K562 (cell line): ENCODE measurements around the gene TLL1. TPM values are rescaled to one million over a fixed set of nuclear protein-coding genes. Genes with fewer than 3 reads are reported as not detected.

Experiments
- ATAC-seq: fragments of 200-7000 bp; cut with Tn5 transposase; 3 replicates; pipeline ENCODE4 v1.9.1; 2020; ENCODE audit warnings: moderate library complexity
- BruUV-seq: library from RNA; stranded (reverse); fragments of 400-500 nt; replicated peaks from 2 replicates; lab custom pipeline; 2021; lab: Mats Ljungman, UMichigan
- CTCF ChIA-PET: fragments of 300-600 bp; formaldehyde crosslinking; extraction: SDS; loops from one replicate; lab custom pipeline; 2021; ENCODE audit warnings: low intra/inter-chr PET ratio; lab: Yijun Ruan, JAX
- POLR2A ChIA-PET: fragments of 300-600, 350-650 bp; sonication (Branson Sonifier 250); formaldehyde crosslinking; extraction: SDS; loops from one replicate; lab custom pipeline; 2021; ENCODE audit warnings: antibody characterized with exemption, inconsistent platforms; lab: Yijun Ruan, JAX
- DNase-seq, 4 experiments: peaks; one replicate each; pipeline versions ENCODE4 v3.0.0 to v3.0.0-alpha.2; 2011 to 2018; ENCODE audit warnings: low spot score in 3 of 4, mixed read lengths in 3 of 4; ENCODE audit errors: extremely low read depth in 1 of 4
- FAIRE-seq: peaks from 2 replicates; lab custom pipeline; 2011; peaks lifted over from hg19 to GRCh38; lab: Jason Lieb, UNC
- H2AFZ ChIP-seq: 2 replicates; pipeline ENCODE4 v1.6.0; 2011; ENCODE audit warnings: low read depth, low read length, control low read depth, inconsistent platforms
- H3K27ac ChIP-seq: fragments of 200-600 bp; 3 replicates; pipeline ENCODE4 v1.8.0; 2011; ENCODE audit warnings: low read depth, mild to moderate bottlenecking, control low read depth, inconsistent platforms, low read length, moderate library complexity, mixed read lengths; ENCODE audit errors: extremely low read depth
- H3K27me3 ChIP-seq, 2 experiments: fragments of 300-600 bp in 1 of 2; 2 replicates in 1 of 2; 3 replicates in 1 of 2; pipeline versions ENCODE4 v1.6.0 to v1.8.0; 2011; ENCODE audit warnings: inconsistent platforms in 2 of 2, low read length in 2 of 2, mild to moderate bottlenecking in 1 of 2, mixed read lengths in 1 of 2, moderate library complexity in 1 of 2; ENCODE audit not compliant: control insufficient read depth in 2 of 2, insufficient read depth in 2 of 2
- H3K36me3 ChIP-seq: fragments of 300-600 bp; 3 replicates; pipeline ENCODE4 v1.8.0; 2011; ENCODE audit warnings: mild to moderate bottlenecking, low read length, inconsistent platforms; ENCODE audit not compliant: control insufficient read depth, insufficient read depth
- H3K4me1 ChIP-seq, 2 experiments: fragments of 200-600 bp in 1 of 2; replicated peaks in 1 of 2; 2 replicates in 1 of 2; 3 replicates in 1 of 2; pipeline versions ENCODE4 v1.5.1 to v1.8.0; 2011; ENCODE audit warnings: inconsistent platforms in 2 of 2, low read length in 2 of 2, mild to moderate bottlenecking in 1 of 2, mixed read lengths in 1 of 2, moderate library complexity in 1 of 2; ENCODE audit not compliant: control insufficient read depth in 2 of 2, insufficient read depth in 2 of 2
- H3K4me2 ChIP-seq: 2 replicates; pipeline ENCODE4 v1.6.1; 2011; ENCODE audit warnings: low read length, control low read depth, inconsistent platforms, mixed read lengths; ENCODE audit not compliant: insufficient read depth
- H3K4me3 ChIP-seq: fragments of 200-600 bp; sonication (generic), shearing (Covaris generic); 2 replicates; pipeline ENCODE4 v1.5.1; 2016; ENCODE audit warnings: control low read depth, inconsistent platforms
- H3K79me2 ChIP-seq: fragments of 200-600 bp; 3 replicates; pipeline ENCODE4 v1.8.0; 2011; ENCODE audit warnings: low read length, inconsistent platforms; ENCODE audit not compliant: control insufficient read depth, insufficient read depth
- H3K9ac ChIP-seq, 2 experiments: 2 replicates each; pipeline versions ENCODE4 v1.6.0 to v1.6.1; 2011; ENCODE audit warnings: low read depth in 2 of 2, low read length in 2 of 2, control low read depth in 1 of 2, inconsistent platforms in 1 of 2, mild to moderate bottlenecking in 1 of 2, mixed read lengths in 1 of 2; ENCODE audit not compliant: insufficient read depth in 1 of 2
- H3K9me1 ChIP-seq: one replicate; pipeline ENCODE4 v1.6.0; 2011; ENCODE audit warnings: inconsistent platforms, mild to moderate bottlenecking, low read length, moderate library complexity; ENCODE audit not compliant: control insufficient read depth, insufficient read depth
- H3K9me3 ChIP-seq: replicated peaks from 2 replicates; pipeline ENCODE4 v1.5.1; 2011; ENCODE audit warnings: low read depth, low read length, inconsistent platforms; ENCODE audit not compliant: control insufficient read depth, insufficient read depth
- H4K20me1 ChIP-seq: replicated peaks from 2 replicates; pipeline ENCODE4 v1.6.1; 2011; ENCODE audit warnings: low read length, inconsistent platforms, mixed read lengths; ENCODE audit not compliant: control insufficient read depth, insufficient read depth
- BHLHE40 ChIP-seq: IDR thresholded peaks from 2 replicates; pipeline ENCODE4 v1.6.1; 2011; ENCODE audit warnings: low read length, improper control_type of control experiment
- CTBP1 ChIP-seq: fragments of 450-650 bp; IDR thresholded peaks from 2 replicates; pipeline ENCODE4 v1.6.1; 2016; ENCODE audit warnings: borderline replicate concordance
- ELF1 ChIP-seq: fragments of 200-800 bp; sonication (Bioruptor generic); IDR thresholded peaks from 2 replicates; pipeline ENCODE4 v1.6.1; 2016; ENCODE audit warnings: missing genetic modification characterization, missing compliant biosample characterization
- ETV5 ChIP-seq: sonication (generic); formaldehyde crosslinking; IDR thresholded peaks from 2 replicates; pipeline ENCODE4 v1.4.0; 2020; ENCODE audit warnings: low read depth, mild to moderate bottlenecking, missing genetic modification reagents
- GABPB1 ChIP-seq: sonication (generic); formaldehyde crosslinking; IDR thresholded peaks from 2 replicates; pipeline ENCODE4 v1.8.0; 2022; ENCODE audit warnings: mild to moderate bottlenecking, missing genetic modification reagents
- MBD2 ChIP-seq: sonication (generic); IDR thresholded peaks from 2 replicates; pipeline ENCODE4 v1.6.1; 2016; ENCODE audit warnings: low read depth, borderline replicate concordance
- NR2C1 ChIP-seq, 2 experiments: fragments of 450-650 bp; IDR thresholded peaks; 2 replicates each; pipeline ENCODE4 v1.6.1; 2017; ENCODE audit warnings: mild to moderate bottlenecking in 2 of 2, antibody characterized with exemption in 1 of 2, inconsistent platforms in 1 of 2, missing compliant biosample characterization in 1 of 2, missing genetic modification characterization in 1 of 2
- SIRT6 ChIP-seq: IDR thresholded peaks from one replicate; pipeline ENCODE4 v1.6.1; 2012; ENCODE audit warnings: low read depth, mild to moderate bottlenecking, control low read depth, inconsistent platforms, low read length, moderate library complexity
- TAF9B ChIP-seq: fragments of 450-650 bp; IDR thresholded peaks from 2 replicates; pipeline ENCODE4 v1.6.1; 2018; ENCODE audit warnings: mild to moderate bottlenecking; ENCODE audit not compliant: partially characterized antibody
- ZFP30 ChIP-seq: fragments of 250-450 bp; sonication (Bioruptor Pico); IDR thresholded peaks from 2 replicates; pipeline ENCODE4 v1.8.0; 2022; ENCODE audit warnings: moderate library complexity, mild to moderate bottlenecking, inconsistent platforms, borderline replicate concordance
- ZNF695 ChIP-seq: fragments of 450-650 bp; formaldehyde crosslinking; IDR thresholded peaks from 2 replicates; pipeline ENCODE4 v1.4.0; 2020; ENCODE audit warnings: mild to moderate bottlenecking, moderate library complexity
- in situ Hi-C: fragments of 300-500 bp; cut with MboI; formaldehyde crosslinking; loops from 4 replicates; pipeline ENCODE4 v1.15.0; 2018; ENCODE audit warnings: inconsistent platforms, mixed read lengths
- intact Hi-C: fragments of 100-400 bp; cut with micrococcal nuclease; formaldehyde crosslinking; loops from 2 replicates; pipeline ENCODE4 v1.14.2; 2022
- polyA plus RNA-seq, 8 experiments: library from polyadenylated mRNA; depleted of rRNA in 4 of 8; stranded (reverse) in 5 of 8; unstranded in 3 of 8; fragments of >200 nt; fragmentation: Nextera tagmentation in 2 of 8; fragmentation: Illumina TruSeq in 1 of 8; extraction: Ambion mirVana in 2 of 8; extraction: Trizol in 1 of 8; gene quantifications; 2 replicates each; pipeline versions ENCODE4 v1.2.1 to v1.2.3, GENCODE V29; 2011 to 2014; ENCODE audit warnings: inconsistent platforms in 1 of 8, missing spikeins in 1 of 8
- total RNA-seq, 7 experiments: library from RNA; depleted of rRNA in 6 of 7; stranded (reverse); fragments of >200 nt in 6 of 7; fragmentation: Illumina TruSeq in 2 of 7; extraction: Trizol in 2 of 7; gene quantifications; 2 replicates each; pipeline versions ENCODE4 v1.2.1 to v1.2.3, GENCODE V29; 2011 to 2021; ENCODE audit warnings: low replicate concordance in 1 of 7
- TF ChIP-seq, protein P1 (sequence below): fragments of 200-600 bp; sonication (generic); IDR thresholded peaks from one replicate; pipeline ENCODE4 v1.6.1; 2012; ENCODE audit warnings: mild to moderate bottlenecking, low read depth, low read length, inconsistent platforms
- TF ChIP-seq, protein P2 (sequence below): sonication (generic); formaldehyde crosslinking; IDR thresholded peaks from 2 replicates; pipeline ENCODE4 v1.8.0; 2022; ENCODE audit warnings: mild to moderate bottlenecking, missing genetic modification reagents

The TLL1 gene
- total and polyA plus RNA-seq, 9 of the 15 experiments (the other 6 are each of a cell fraction or from before 2014, with no cell fraction given): not detected

DNA sequence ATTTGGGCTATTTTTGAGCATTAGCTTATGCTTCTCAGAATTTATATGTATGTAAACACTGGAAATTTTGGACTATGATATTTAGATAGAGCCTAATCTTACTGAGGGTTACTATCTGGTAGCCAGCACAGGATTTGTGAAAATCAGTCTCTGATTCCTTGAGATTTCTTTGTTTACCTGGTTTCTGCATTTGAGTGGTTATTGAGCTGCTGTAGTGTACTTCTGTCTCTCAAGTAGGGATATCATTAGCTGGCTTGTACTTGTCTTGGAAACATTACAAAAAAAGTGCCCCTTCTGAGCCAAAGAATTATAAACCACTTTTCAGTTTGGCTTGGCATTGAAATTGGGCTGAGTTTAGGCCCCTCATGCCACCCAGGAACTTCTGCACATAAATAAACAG is 49.7 kb downstream of the TLL1 start:
- POLR2A ChIA-PET: no interaction called here
- Histone ChIP-seq H2AFZ (no peak overlapping the region), H4K20me1 (no peaks in the 10 kb centered on the region), H3K9me3 (no peaks in the 10 kb centered on the region), H3K36me3 (no peaks in the 10 kb centered on the region), H3K79me2 (no peaks in the 10 kb centered on the region), H3K4me2 (no peak overlapping the region), H3K9me1 (no peaks in the 10 kb centered on the region), H3K27ac (no peak overlapping the region), H3K4me1 (no peaks in the 10 kb centered on the region), H3K9ac (no peak overlapping the region), H3K27me3 (no peaks in the 10 kb centered on the region), H3K4me3 (no peak overlapping the region)
- in situ Hi-C loops: no loop called here
- DNase-seq (no peak), FAIRE-seq (no peak), ATAC-seq (no peak)
- intact Hi-C loops: no loop called here
- CTCF ChIA-PET: no interaction called here
- BruUV-seq: no TSS peak
- TF ChIP-seq CTBP1 (no peak), BHLHE40 (no peak), ZNF695 (CRISPR knock-in tag) (no peak), MBD2 (no peak), SIRT6 (no peak), ELF1 (no peak), GABPB1 (CRISPR knock-in tag) (no peak), ETV5 (CRISPR knock-in tag) (no peak), TAF9B (no peak), ZFP30 (no peak), NR2C1 (IDR thresholded peaks at IDR 0.05) (no peak), NR2C1 (tag; IDR thresholded peaks at IDR 0.05) (no peak)
- TF ChIP-seq, protein P1, sequence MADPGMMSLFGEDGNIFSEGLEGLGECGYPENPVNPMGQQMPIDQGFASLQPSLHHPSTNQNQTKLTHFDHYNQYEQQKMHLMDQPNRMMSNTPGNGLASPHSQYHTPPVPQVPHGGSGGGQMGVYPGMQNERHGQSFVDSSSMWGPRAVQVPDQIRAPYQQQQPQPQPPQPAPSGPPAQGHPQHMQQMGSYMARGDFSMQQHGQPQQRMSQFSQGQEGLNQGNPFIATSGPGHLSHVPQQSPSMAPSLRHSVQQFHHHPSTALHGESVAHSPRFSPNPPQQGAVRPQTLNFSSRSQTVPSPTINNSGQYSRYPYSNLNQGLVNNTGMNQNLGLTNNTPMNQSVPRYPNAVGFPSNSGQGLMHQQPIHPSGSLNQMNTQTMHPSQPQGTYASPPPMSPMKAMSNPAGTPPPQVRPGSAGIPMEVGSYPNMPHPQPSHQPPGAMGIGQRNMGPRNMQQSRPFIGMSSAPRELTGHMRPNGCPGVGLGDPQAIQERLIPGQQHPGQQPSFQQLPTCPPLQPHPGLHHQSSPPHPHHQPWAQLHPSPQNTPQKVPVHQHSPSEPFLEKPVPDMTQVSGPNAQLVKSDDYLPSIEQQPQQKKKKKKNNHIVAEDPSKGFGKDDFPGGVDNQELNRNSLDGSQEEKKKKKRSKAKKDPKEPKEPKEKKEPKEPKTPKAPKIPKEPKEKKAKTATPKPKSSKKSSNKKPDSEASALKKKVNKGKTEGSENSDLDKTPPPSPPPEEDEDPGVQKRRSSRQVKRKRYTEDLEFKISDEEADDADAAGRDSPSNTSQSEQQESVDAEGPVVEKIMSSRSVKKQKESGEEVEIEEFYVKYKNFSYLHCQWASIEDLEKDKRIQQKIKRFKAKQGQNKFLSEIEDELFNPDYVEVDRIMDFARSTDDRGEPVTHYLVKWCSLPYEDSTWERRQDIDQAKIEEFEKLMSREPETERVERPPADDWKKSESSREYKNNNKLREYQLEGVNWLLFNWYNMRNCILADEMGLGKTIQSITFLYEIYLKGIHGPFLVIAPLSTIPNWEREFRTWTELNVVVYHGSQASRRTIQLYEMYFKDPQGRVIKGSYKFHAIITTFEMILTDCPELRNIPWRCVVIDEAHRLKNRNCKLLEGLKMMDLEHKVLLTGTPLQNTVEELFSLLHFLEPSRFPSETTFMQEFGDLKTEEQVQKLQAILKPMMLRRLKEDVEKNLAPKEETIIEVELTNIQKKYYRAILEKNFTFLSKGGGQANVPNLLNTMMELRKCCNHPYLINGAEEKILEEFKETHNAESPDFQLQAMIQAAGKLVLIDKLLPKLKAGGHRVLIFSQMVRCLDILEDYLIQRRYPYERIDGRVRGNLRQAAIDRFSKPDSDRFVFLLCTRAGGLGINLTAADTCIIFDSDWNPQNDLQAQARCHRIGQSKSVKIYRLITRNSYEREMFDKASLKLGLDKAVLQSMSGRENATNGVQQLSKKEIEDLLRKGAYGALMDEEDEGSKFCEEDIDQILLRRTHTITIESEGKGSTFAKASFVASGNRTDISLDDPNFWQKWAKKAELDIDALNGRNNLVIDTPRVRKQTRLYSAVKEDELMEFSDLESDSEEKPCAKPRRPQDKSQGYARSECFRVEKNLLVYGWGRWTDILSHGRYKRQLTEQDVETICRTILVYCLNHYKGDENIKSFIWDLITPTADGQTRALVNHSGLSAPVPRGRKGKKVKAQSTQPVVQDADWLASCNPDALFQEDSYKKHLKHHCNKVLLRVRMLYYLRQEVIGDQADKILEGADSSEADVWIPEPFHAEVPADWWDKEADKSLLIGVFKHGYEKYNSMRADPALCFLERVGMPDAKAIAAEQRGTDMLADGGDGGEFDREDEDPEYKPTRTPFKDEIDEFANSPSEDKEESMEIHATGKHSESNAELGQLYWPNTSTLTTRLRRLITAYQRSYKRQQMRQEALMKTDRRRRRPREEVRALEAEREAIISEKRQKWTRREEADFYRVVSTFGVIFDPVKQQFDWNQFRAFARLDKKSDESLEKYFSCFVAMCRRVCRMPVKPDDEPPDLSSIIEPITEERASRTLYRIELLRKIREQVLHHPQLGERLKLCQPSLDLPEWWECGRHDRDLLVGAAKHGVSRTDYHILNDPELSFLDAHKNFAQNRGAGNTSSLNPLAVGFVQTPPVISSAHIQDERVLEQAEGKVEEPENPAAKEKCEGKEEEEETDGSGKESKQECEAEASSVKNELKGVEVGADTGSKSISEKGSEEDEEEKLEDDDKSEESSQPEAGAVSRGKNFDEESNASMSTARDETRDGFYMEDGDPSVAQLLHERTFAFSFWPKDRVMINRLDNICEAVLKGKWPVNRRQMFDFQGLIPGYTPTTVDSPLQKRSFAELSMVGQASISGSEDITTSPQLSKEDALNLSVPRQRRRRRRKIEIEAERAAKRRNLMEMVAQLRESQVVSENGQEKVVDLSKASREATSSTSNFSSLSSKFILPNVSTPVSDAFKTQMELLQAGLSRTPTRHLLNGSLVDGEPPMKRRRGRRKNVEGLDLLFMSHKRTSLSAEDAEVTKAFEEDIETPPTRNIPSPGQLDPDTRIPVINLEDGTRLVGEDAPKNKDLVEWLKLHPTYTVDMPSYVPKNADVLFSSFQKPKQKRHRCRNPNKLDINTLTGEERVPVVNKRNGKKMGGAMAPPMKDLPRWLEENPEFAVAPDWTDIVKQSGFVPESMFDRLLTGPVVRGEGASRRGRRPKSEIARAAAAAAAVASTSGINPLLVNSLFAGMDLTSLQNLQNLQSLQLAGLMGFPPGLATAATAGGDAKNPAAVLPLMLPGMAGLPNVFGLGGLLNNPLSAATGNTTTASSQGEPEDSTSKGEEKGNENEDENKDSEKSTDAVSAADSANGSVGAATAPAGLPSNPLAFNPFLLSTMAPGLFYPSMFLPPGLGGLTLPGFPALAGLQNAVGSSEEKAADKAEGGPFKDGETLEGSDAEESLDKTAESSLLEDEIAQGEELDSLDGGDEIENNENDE: no peak
- TF ChIP-seq, protein P2, sequence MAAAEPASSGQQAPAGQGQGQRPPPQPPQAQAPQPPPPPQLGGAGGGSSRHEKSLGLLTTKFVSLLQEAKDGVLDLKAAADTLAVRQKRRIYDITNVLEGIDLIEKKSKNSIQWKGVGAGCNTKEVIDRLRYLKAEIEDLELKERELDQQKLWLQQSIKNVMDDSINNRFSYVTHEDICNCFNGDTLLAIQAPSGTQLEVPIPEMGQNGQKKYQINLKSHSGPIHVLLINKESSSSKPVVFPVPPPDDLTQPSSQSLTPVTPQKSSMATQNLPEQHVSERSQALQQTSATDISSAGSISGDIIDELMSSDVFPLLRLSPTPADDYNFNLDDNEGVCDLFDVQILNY (CRISPR knock-in tag): no peak
